MG63 (cell line): ENCODE data around the gene PTPRM. TPM values are rescaled to one million over a fixed set of nuclear protein-coding genes. Genes with fewer than 3 reads are reported as not detected.

Experiments used
- DNase-seq: peaks from one replicate; pipeline ENCODE4 v3.0.0-alpha.2; 2020
- H3K27me3 ChIP-seq: fragments of 250-450 bp; sonication (Bioruptor Pico); 2 replicates; pipeline ENCODE4 v1.5.1; 2020; ENCODE audit warnings: mild to moderate bottlenecking, moderate library complexity
- H3K36me3 ChIP-seq: fragments of 250-450 bp; sonication (Bioruptor Pico); 2 replicates; pipeline ENCODE4 v1.5.1; 2020; ENCODE audit warnings: mild to moderate bottlenecking, moderate library complexity
- H3K4me3 ChIP-seq: fragments of 250-450 bp; sonication (Bioruptor Pico); 2 replicates; pipeline ENCODE4 v1.5.1; 2020; ENCODE audit warnings: mild to moderate bottlenecking, moderate library complexity
- H3K9me3 ChIP-seq: fragments of 250-450 bp; sonication (Bioruptor Pico); 2 replicates; pipeline ENCODE4 v1.5.1; 2020; ENCODE audit warnings: mild to moderate bottlenecking, moderate library complexity
- total RNA-seq: library from RNA; depleted of rRNA; stranded (reverse); fragments of >200 nt; shearing (Covaris generic); gene quantifications from 2 replicates; pipeline ENCODE4 v1.2.3, GENCODE V29; 2014; ENCODE audit warnings: low replicate concordance

Gene PTPRM
- total RNA-seq, 1 experiment from 2014 or later, result 13.2 TPM

- Histone ChIP-seq H3K4me3 (no peak overlapping the region), H3K27me3 (no peaks in the 10 kb centered on the region), H3K9me3 (no peaks in the 10 kb centered on the region), H3K36me3 (no peaks in the 10 kb centered on the region)
- no peak for DNase-seq
Measured at GRCh38 chr18:8218197-8218596, 651.1 kb downstream of the PTPRM start.

- H3K9me3 ChIP-seq, result 0 out of 2 replicates have a peak, but pooled peaks cover 2% of the 10 kb centered on the region
- DNase-seq, result no peak
- H3K36me3 ChIP-seq, result no peaks in the 10 kb centered on the region
- no peak overlapping the region for H3K4me3 ChIP-seq
- H3K27me3 ChIP-seq, result no peaks in the 10 kb centered on the region
Measured at GRCh38 chr18:8221452-8221851, 654.3 kb downstream of the PTPRM start.

GRCh38 chr18:8224576-8224975 lies 657.5 kb downstream of the PTPRM start:
- Histone ChIP-seq H3K9me3 (0 out of 2 replicates have a peak, but pooled peaks cover 2% of the 10 kb centered on the region), H3K27me3 (no peaks in the 10 kb centered on the region)
- no peak for DNase-seq

GRCh38 chr18:8229040-8229439 lies 661.9 kb downstream of the PTPRM start:
- H3K27me3 ChIP-seq, result no peaks in the 10 kb centered on the region
- DNase-seq, result no peak
- H3K9me3 ChIP-seq, result 0 out of 2 replicates have a peak, but pooled peaks cover 2% of the 10 kb centered on the region
- H3K4me3 ChIP-seq, result no peak overlapping the region
- no peaks in the 10 kb centered on the region for H3K36me3 ChIP-seq

More at GRCh38 chr18:8224576-8224975, 657.5 kb downstream of the PTPRM start:
- H3K36me3 ChIP-seq, result no peaks in the 10 kb centered on the region
- no peak overlapping the region for H3K4me3 ChIP-seq

GRCh38 chr18:8229787-8230186 lies 662.7 kb downstream of the PTPRM start:
- no peaks in the 10 kb centered on the region for H3K27me3 ChIP-seq
- DNase-seq, result no peak
- no peak overlapping the region for H3K4me3 ChIP-seq
- H3K9me3 ChIP-seq, result 0 out of 2 replicates have a peak, but pooled peaks cover 2% of the 10 kb centered on the region
- H3K36me3 ChIP-seq, result no peaks in the 10 kb centered on the region

GRCh38 chr18:8231316-8231715 lies 664.2 kb downstream of the PTPRM start:
- no peaks in the 10 kb centered on the region for H3K27me3 ChIP-seq
- no peak overlapping the region for H3K4me3 ChIP-seq
- DNase-seq, result no peak
- H3K36me3 ChIP-seq, result no peaks in the 10 kb centered on the region
- no peaks in the 10 kb centered on the region for H3K9me3 ChIP-seq

GRCh38 chr18:8232791-8233190 lies 665.7 kb downstream of the PTPRM start:
- no peak for DNase-seq
- Histone ChIP-seq H3K27me3 (no peaks in the 10 kb centered on the region), H3K4me3 (no peak overlapping the region), H3K36me3 (no peaks in the 10 kb centered on the region), H3K9me3 (no peaks in the 10 kb centered on the region)

GRCh38 chr18:8235894-8236293 lies 668.8 kb downstream of the PTPRM start:
- H3K36me3 ChIP-seq, result no peaks in the 10 kb centered on the region
- no peaks in the 10 kb centered on the region for H3K27me3 ChIP-seq
- no peaks in the 10 kb centered on the region for H3K9me3 ChIP-seq

GRCh38 chr18:8238507-8238906 lies 671.4 kb downstream of the PTPRM start:
- DNase-seq, result no peak
- no peak overlapping the region for H3K4me3 ChIP-seq
- H3K9me3 ChIP-seq, result no peaks in the 10 kb centered on the region
- H3K27me3 ChIP-seq, result no peaks in the 10 kb centered on the region
- H3K36me3 ChIP-seq, result no peaks in the 10 kb centered on the region

More at GRCh38 chr18:8235894-8236293, 668.8 kb downstream of the PTPRM start:
- DNase-seq, result no peak
- H3K4me3 ChIP-seq, result no peak overlapping the region

GRCh38 chr18:8241731-8242130 lies 674.6 kb downstream of the PTPRM start:
- no peaks in the 10 kb centered on the region for H3K36me3 ChIP-seq
- H3K27me3 ChIP-seq, result no peaks in the 10 kb centered on the region
- no peak overlapping the region for H3K4me3 ChIP-seq
- no peak for DNase-seq
- H3K9me3 ChIP-seq, result no peaks in the 10 kb centered on the region

- no peaks in the 10 kb centered on the region for H3K36me3 ChIP-seq
- no peak overlapping the region for H3K4me3 ChIP-seq
- no peak for DNase-seq
- H3K27me3 ChIP-seq, result no peaks in the 10 kb centered on the region
- no peaks in the 10 kb centered on the region for H3K9me3 ChIP-seq
Measured at GRCh38 chr18:8242151-8242696, 675.1 kb downstream of the PTPRM start.

GRCh38 chr18:8247700-8248099 lies 680.6 kb downstream of the PTPRM start:
- no peak overlapping the region for H3K4me3 ChIP-seq
- H3K36me3 ChIP-seq, result no peaks in the 10 kb centered on the region
- H3K27me3 ChIP-seq, result no peaks in the 10 kb centered on the region
- no peak for DNase-seq
- H3K9me3 ChIP-seq, result no peaks in the 10 kb centered on the region

- Histone ChIP-seq H3K4me3 (no peak overlapping the region), H3K27me3 (no peaks in the 10 kb centered on the region), H3K9me3 (no peaks in the 10 kb centered on the region), H3K36me3 (no peaks in the 10 kb centered on the region)
- DNase-seq, result no peak
Measured at GRCh38 chr18:8248576-8248975, 681.5 kb downstream of the PTPRM start.

- Histone ChIP-seq H3K27me3 (no peaks in the 10 kb centered on the region), H3K9me3 (no peaks in the 10 kb centered on the region), H3K36me3 (no peaks in the 10 kb centered on the region), H3K4me3 (no peak overlapping the region)
- DNase-seq, result no peak
Measured at GRCh38 chr18:8249811-8250210, 682.7 kb downstream of the PTPRM start.

GRCh38 chr18:8252371-8252770 lies 685.3 kb downstream of the PTPRM start:
- Histone ChIP-seq H3K36me3 (no peaks in the 10 kb centered on the region), H3K4me3 (no peak overlapping the region), H3K27me3 (no peaks in the 10 kb centered on the region), H3K9me3 (no peaks in the 10 kb centered on the region)
- DNase-seq, result no peak

GRCh38 chr18:8253944-8254343 lies 686.8 kb downstream of the PTPRM start:
- Histone ChIP-seq H3K9me3 (no peaks in the 10 kb centered on the region), H3K36me3 (no peaks in the 10 kb centered on the region), H3K4me3 (no peak overlapping the region), H3K27me3 (no peaks in the 10 kb centered on the region)
- no peak for DNase-seq

GRCh38 chr18:8254654-8255053 lies 687.5 kb downstream of the PTPRM start:
- no peaks in the 10 kb centered on the region for H3K27me3 ChIP-seq
- no peaks in the 10 kb centered on the region for H3K9me3 ChIP-seq
- no peak overlapping the region for H3K4me3 ChIP-seq
- DNase-seq, result no peak
- H3K36me3 ChIP-seq, result no peaks in the 10 kb centered on the region

- no peaks in the 10 kb centered on the region for H3K36me3 ChIP-seq
- DNase-seq, result no peak
- H3K27me3 ChIP-seq, result no peaks in the 10 kb centered on the region
- H3K9me3 ChIP-seq, result no peaks in the 10 kb centered on the region
- H3K4me3 ChIP-seq, result no peak overlapping the region
Measured at GRCh38 chr18:8257851-8258434, 690.8 kb downstream of the PTPRM start.
